HCT116 (cell line): ENCODE data around the gene ZNF20. TPM values are rescaled to one million over a fixed set of nuclear protein-coding genes. Genes with fewer than 3 reads are reported as not detected.

ENCODE experiments used
- ATAC-seq: fragments of 200-7000 bp; cut with Tn5 transposase; 2 replicates; pipeline ENCODE4 v1.9.1; 2020; ENCODE audit warnings: mild to moderate bottlenecking, moderate library complexity
- BruUV-seq: library from RNA; stranded (reverse); fragments of 400-500 nt; replicated peaks from 2 replicates; lab custom pipeline; 2021; lab: Mats Ljungman, UMichigan
- CTCF ChIA-PET: fragments of 300-600 bp; sonication (Branson Sonifier 250); formaldehyde crosslinking; loops from one replicate; lab custom pipeline; 2021; ENCODE audit warnings: antibody characterized with exemption; lab: Charles Lee
- POLR2A ChIA-PET: fragments of 300-600, 350-600 bp; sonication (Branson Sonifier 250); formaldehyde crosslinking; loops from one replicate; lab custom pipeline; 2021; ENCODE audit warnings: antibody characterized with exemption; lab: Charles Lee
- RAD21 ChIA-PET, 2 experiments: fragments of 300-600 bp; sonication (Branson Sonifier 250); formaldehyde crosslinking; loops; one replicate each; lab custom pipeline; 2023; ENCODE audit warnings: low total read pairs in 2 of 2; ENCODE audit not compliant: uncharacterized antibody in 2 of 2, unreplicated experiment in 2 of 2, low non-redundant PET in 1 of 2; lab: Charles Lee
- DNase-seq: peaks from one replicate; pipeline ENCODE4 v3.0.0-alpha.2; 2010; ENCODE audit warnings: low read depth, low spot score
- H2AFZ ChIP-seq: fragments of 200-600 bp; shearing (Covaris generic), sonication (generic); 2 replicates; pipeline ENCODE4 v1.6.1; 2017; ENCODE audit warnings: low read depth, mixed run types, mixed read lengths, antibody characterized with exemption, low read length; ENCODE audit not compliant: poor library complexity, severe bottlenecking
- H3K27ac ChIP-seq: 2 replicates; pipeline ENCODE4 v1.5.1; 2012; ENCODE audit warnings: low read depth, low read length
- H3K27me3 ChIP-seq: fragments of 200-600 bp; sonication (generic); 2 replicates; pipeline ENCODE4 v1.6.1; 2016; ENCODE audit warnings: mixed run types, low read length, mixed read lengths; ENCODE audit not compliant: insufficient read depth
- H3K36me3 ChIP-seq, 2 experiments: fragments of 200-500 bp in 1 of 2; fragments of 200-600 bp in 1 of 2; sonication (Bioruptor generic) in 1 of 2; sonication (generic) in 1 of 2; 2 replicates each; pipeline versions ENCODE4 v1.5.1 to v1.6.1; 2014 to 2016; ENCODE audit warnings: low read length in 2 of 2, inconsistent platforms in 1 of 2, mixed read lengths in 1 of 2, mixed run types in 1 of 2; ENCODE audit not compliant: insufficient read depth in 2 of 2, control insufficient read depth in 1 of 2
- H3K4me1 ChIP-seq, 2 experiments: fragments of 200-600 bp in 1 of 2; sonication (generic) in 1 of 2; 2 replicates each; pipeline versions ENCODE4 v1.5.1 to v1.6.1; 2012 to 2017; ENCODE audit warnings: low read length in 2 of 2, inconsistent platforms in 1 of 2, mild to moderate bottlenecking in 1 of 2, mixed read lengths in 1 of 2, mixed run types in 1 of 2, moderate library complexity in 1 of 2; ENCODE audit not compliant: insufficient read depth in 2 of 2, control insufficient read depth in 1 of 2
- H3K4me2 ChIP-seq: fragments of 200-600 bp; sonication (generic); 2 replicates; pipeline ENCODE4 v1.6.1; 2017; ENCODE audit warnings: mixed run types, low read length, mixed read lengths
- H3K4me3 ChIP-seq, 2 experiments: fragments of 200-600 bp in 1 of 2; sonication (generic) in 1 of 2; replicated peaks in 1 of 2; 2 replicates each; pipeline ENCODE4 v1.5.1; 2011 to 2016; ENCODE audit warnings: low read length in 2 of 2, control low read depth in 1 of 2, low read depth in 1 of 2, mild to moderate bottlenecking in 1 of 2, mixed read lengths in 1 of 2, mixed run types in 1 of 2
- H3K79me2 ChIP-seq: fragments of 200-600 bp; sonication (generic); 2 replicates; pipeline ENCODE4 v1.6.1; 2017; ENCODE audit warnings: mild to moderate bottlenecking, mixed run types, low read length, moderate library complexity, mixed read lengths; ENCODE audit not compliant: insufficient read depth
- H3K9ac ChIP-seq: fragments of 200-600 bp; sonication (generic); 2 replicates; pipeline ENCODE4 v1.6.1; 2016; ENCODE audit warnings: low read length, mixed read lengths
- H3K9me2 ChIP-seq: fragments of 200-600 bp; sonication (generic), shearing (Covaris generic); 2 replicates; pipeline ENCODE4 v1.6.1; 2017; ENCODE audit warnings: mixed run types, mild to moderate bottlenecking, moderate library complexity; ENCODE audit not compliant: insufficient read depth
- H3K9me3 ChIP-seq, 2 experiments: fragments of 200-500 bp in 1 of 2; fragments of 200-600 bp in 1 of 2; sonication (Bioruptor generic) in 1 of 2; sonication (generic) in 1 of 2; 2 replicates each; pipeline ENCODE4 v1.6.1; 2014 to 2017; ENCODE audit warnings: low read length in 2 of 2, mixed read lengths in 2 of 2, inconsistent platforms in 1 of 2, low read depth in 1 of 2, mild to moderate bottlenecking in 1 of 2, mixed run types in 1 of 2, moderate library complexity in 1 of 2; ENCODE audit not compliant: control insufficient read depth in 1 of 2, insufficient read depth in 1 of 2
- H4K20me1 ChIP-seq: fragments of 200-600 bp; sonication (generic), shearing (Covaris generic); 2 replicates; pipeline ENCODE4 v1.6.1; 2017; ENCODE audit warnings: mixed run types, mild to moderate bottlenecking, moderate library complexity; ENCODE audit not compliant: insufficient read depth
- CBX3 ChIP-seq: IDR thresholded peaks from 2 replicates; pipeline ENCODE4 v1.6.1; 2012; ENCODE audit warnings: low read depth
- ELF1 ChIP-seq: IDR thresholded peaks from 2 replicates; pipeline ENCODE4 v1.6.1; 2012; ENCODE audit warnings: low read depth, borderline replicate concordance
- EZH2phosphoT487 ChIP-seq: fragments of 200-600 bp; IDR thresholded peaks from 2 replicates; pipeline ENCODE4 v1.6.1; 2018; ENCODE audit warnings: antibody characterized with exemption, borderline replicate concordance
- JUND ChIP-seq: IDR thresholded peaks from 2 replicates; pipeline ENCODE4 v1.6.1; 2012
- POLR2A ChIP-seq: IDR thresholded peaks from 2 replicates; pipeline ENCODE4 v1.7.0; 2011; ENCODE audit warnings: borderline replicate concordance; ENCODE audit not compliant: insufficient read depth, insufficient read length; ENCODE audit errors: extremely low read depth
- TCF7L2 ChIP-seq: IDR thresholded peaks from 2 replicates; pipeline ENCODE4 v1.7.0; 2011; ENCODE audit warnings: borderline replicate concordance, inconsistent platforms; ENCODE audit not compliant: insufficient read depth, insufficient read length; ENCODE audit errors: extremely low read depth
- YY1 ChIP-seq: IDR thresholded peaks from 2 replicates; pipeline ENCODE4 v1.6.1; 2011; ENCODE audit warnings: low read length, low read depth, moderate library complexity, mild to moderate bottlenecking; ENCODE audit not compliant: insufficient replicate concordance; ENCODE audit errors: extremely low read depth
- ZFX ChIP-seq: fragments of 450-650 bp; IDR thresholded peaks from 2 replicates; pipeline ENCODE4 v1.6.1; 2017
- intact Hi-C: fragments of 100-400 bp; cut with micrococcal nuclease; formaldehyde crosslinking; loops from 2 replicates; pipeline ENCODE4 v1.10.0; 2022
- total RNA-seq: library from RNA; stranded (reverse); gene quantifications from one replicate; pipeline ENCODE4 v1.2.1, GENCODE V29; 2021; ENCODE audit not compliant: unreplicated experiment
- TF ChIP-seq, protein P1 (sequence below): IDR thresholded peaks from 2 replicates; pipeline ENCODE4 v1.6.1; 2012
- TF ChIP-seq, protein P2 (sequence below): IDR thresholded peaks from 2 replicates; pipeline ENCODE4 v1.6.1; 2011; ENCODE audit warnings: mild to moderate bottlenecking, low read length, moderate library complexity; ENCODE audit not compliant: insufficient replicate concordance; ENCODE audit errors: extremely low read depth

The ZNF20 gene
- total RNA-seq, 1 experiment from 2014 or later, result 1.0 TPM

DNA sequence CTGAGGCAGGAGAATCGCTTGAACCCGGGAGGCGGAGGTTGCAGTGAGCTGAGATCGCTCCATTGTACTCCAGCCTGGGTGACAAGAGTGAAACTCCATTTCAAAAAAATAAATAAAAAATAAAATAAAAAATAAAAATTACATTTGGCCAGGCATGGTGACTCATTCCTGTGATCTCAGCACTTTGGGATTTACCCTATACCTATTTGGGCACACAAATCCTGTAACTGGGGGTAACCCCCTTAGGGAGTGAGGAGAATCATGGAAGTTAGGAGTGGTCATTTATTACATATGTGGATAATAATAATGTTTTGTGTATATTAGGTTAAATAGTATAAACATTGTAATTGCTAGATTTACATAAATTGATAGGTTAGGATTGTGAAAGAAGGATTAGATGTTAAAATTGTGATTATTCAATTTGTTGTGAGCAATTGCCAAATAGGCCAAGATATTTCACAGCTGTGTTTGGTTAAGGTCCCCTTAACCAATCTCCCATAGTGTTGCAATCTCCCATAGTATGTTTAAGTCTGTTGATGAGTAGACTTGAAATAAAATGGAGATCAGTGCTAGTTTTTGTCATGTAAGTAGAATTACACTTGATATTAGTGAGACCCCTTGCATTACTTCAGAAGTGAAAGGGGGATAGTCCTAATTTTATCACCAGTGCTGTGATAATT is 44.9 kb downstream of the ZNF20 start:
- intact Hi-C loops, result no loop called here

DNA sequence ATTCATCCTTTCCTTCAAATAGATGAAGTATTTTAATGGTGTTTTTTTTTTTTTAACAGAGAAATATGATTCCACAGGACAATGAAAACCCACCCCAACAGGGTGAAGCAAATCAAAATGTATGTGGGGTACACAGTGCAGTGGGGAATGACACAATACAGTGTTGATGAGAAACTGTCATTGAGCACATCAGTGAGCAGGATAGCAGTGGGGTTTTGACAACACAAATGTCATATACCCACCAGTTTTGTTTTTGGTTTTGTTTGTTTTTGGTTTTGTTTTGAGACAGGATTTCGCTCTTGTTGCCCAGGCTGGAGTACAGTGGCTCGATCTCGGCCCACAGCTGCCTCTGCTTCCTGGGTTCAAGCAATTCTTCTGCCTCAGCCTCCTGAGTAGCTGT is 46.4 kb downstream of the ZNF20 start:
- Histone ChIP-seq H3K9ac (no peak overlapping the region), H4K20me1 (no peaks in the 10 kb centered on the region), H3K36me3 (no peaks in the 10 kb centered on the region), H3K79me2 (no peaks in the 10 kb centered on the region), H3K4me1 (no peaks in the 10 kb centered on the region), H3K4me3 (no peak overlapping the region), H2AFZ (no peak overlapping the region), H3K9me2 (no peaks in the 10 kb centered on the region), H3K9me3 (peaks cover 0 to 3% of the 10 kb centered on the region in 2 experiments; a peak in 2 of 4 replicates), H3K4me2 (no peak overlapping the region)
- DNase-seq (no peak), ATAC-seq (no peak)
- BruUV-seq, result no TSS peak
- ChIA-PET RAD21 (no interaction called here), POLR2A (no interaction called here), CTCF (no interaction called here)
- TF ChIP-seq ELF1, result no peak
- TF ChIP-seq, protein P1, sequence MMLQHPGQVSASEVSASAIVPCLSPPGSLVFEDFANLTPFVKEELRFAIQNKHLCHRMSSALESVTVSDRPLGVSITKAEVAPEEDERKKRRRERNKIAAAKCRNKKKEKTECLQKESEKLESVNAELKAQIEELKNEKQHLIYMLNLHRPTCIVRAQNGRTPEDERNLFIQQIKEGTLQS, result no peak
- TF ChIP-seq CBX3, result no peak
- TF ChIP-seq, protein P2, sequence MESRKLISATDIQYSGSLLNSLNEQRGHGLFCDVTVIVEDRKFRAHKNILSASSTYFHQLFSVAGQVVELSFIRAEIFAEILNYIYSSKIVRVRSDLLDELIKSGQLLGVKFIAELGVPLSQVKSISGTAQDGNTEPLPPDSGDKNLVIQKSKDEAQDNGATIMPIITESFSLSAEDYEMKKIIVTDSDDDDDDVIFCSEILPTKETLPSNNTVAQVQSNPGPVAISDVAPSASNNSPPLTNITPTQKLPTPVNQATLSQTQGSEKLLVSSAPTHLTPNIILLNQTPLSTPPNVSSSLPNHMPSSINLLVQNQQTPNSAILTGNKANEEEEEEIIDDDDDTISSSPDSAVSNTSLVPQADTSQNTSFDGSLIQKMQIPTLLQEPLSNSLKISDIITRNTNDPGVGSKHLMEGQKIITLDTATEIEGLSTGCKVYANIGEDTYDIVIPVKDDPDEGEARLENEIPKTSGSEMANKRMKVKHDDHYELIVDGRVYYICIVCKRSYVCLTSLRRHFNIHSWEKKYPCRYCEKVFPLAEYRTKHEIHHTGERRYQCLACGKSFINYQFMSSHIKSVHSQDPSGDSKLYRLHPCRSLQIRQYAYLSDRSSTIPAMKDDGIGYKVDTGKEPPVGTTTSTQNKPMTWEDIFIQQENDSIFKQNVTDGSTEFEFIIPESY, result no peak
- no peak for TF ChIP-seq EZH2phosphoT487
- no peak for TF ChIP-seq YY1
- TF ChIP-seq, all 23 proteins: peak for 0
- intact Hi-C loops, result no loop called here
- no peaks in the 10 kb centered on the region for H3K27me3 ChIP-seq
- H3K27ac ChIP-seq, result no peak overlapping the region

More for the DNA sequence above, 44.9 kb downstream of the ZNF20 start:
- TF ChIP-seq CBX3 (no peak), TCF7L2 (no peak), ZFX (no peak), EZH2phosphoT487 (no peak), POLR2A (no peak), JUND (no peak)
- no peak for ATAC-seq
- CTCF ChIA-PET, result no interaction called here
- BruUV-seq, result no TSS peak
- H3K79me2 ChIP-seq, result no peaks in the 10 kb centered on the region
- H4K20me1 ChIP-seq, result no peaks in the 10 kb centered on the region
- no peaks in the 10 kb centered on the region for H3K9me2 ChIP-seq
- POLR2A ChIA-PET, result no interaction called here
- no peak overlapping the region for H2AFZ ChIP-seq
- DNase-seq, result no peak
- H3K4me3 ChIP-seq, result no peak overlapping the region
- RAD21 ChIA-PET, result no interaction called here
- H3K9ac ChIP-seq, result no peak overlapping the region
- peaks cover 0 to 3% of the 10 kb centered on the region in 2 experiments; a peak in 2 of 4 replicates for H3K9me3 ChIP-seq
- no peak overlapping the region for H3K4me2 ChIP-seq
- no peaks in the 10 kb centered on the region for H3K36me3 ChIP-seq
- no peak overlapping the region for H3K27ac ChIP-seq
- no peaks in the 10 kb centered on the region for H3K27me3 ChIP-seq
- H3K4me1 ChIP-seq, result no peaks in the 10 kb centered on the region
